EH (cell line): Measurements from ENCODE around the gene MGAT4A.
A peak's percentile ranks its signal among the peaks of the same experiment; 100 is the strongest.
"Not testable (repeated sequence)": the region's sequence is repeated elsewhere in the genome, so short reads cannot be mapped to it uniquely, and the experiment has no call there.

Experiments
- DNase-seq: peaks from one replicate; pipeline ENCODE4 v3.0.0-alpha.2; 2015; ENCODE audit warnings: low read depth

MGAT4A gene

DNA sequence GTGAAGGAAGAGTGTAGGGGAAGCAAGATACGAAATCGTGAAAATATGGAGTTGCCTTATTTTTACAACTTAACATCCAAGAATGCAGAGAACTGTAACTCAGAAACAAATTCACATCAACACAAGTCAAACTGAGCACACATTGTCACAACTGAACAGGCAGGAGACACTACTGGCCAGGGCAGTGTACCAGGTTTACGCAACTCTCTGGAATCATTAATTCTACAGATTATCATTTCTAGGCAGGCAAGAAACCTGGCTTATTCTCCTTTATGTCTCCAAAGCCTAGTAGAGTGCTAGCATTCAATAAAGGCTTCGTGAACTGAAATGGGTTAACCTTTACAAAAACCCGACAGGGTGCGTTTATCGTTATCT lies 123.2 kb downstream of the MGAT4A start:
- no peak for DNase-seq

DNA sequence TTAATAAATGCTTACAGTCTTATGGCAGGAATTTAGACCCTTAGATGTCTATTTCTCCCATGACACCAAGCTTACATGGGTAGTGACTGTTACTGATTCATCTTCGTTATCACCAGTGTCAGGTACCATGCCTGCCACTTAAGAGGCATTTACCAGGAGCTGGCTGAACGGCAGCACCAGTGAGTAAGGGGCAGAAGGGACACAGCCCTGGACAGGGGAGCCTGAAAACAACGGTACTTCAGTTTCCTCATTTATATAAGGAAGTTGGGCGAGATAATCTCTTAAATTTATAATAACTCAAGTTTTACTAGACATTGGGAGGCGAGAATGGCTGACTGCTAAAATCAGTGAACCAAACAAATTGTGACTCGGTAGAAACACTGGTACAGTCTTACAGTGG lies 123.8 kb downstream of the MGAT4A start:
- DNase-seq, result no peak

DNA sequence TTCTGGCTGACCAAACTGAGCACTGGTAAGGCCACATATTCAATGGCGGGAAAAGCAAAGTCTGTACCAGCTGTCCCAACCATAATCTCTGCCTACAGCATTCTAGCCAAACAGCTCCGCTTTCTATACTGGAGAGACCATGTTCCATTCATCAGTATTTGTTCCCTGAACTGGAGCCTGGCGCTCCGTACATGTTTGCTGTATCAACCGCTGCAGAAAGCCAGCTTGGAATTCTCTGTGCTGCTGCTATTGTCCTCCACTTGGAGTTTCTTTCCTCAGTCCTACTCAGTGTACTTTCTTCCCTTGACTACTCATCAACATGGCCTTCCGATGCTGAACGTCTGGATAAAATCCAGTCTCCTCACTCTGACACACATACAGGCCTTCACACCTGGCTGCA lies 124.5 kb downstream of the MGAT4A start:
- DNase-seq, result no peak

DNA sequence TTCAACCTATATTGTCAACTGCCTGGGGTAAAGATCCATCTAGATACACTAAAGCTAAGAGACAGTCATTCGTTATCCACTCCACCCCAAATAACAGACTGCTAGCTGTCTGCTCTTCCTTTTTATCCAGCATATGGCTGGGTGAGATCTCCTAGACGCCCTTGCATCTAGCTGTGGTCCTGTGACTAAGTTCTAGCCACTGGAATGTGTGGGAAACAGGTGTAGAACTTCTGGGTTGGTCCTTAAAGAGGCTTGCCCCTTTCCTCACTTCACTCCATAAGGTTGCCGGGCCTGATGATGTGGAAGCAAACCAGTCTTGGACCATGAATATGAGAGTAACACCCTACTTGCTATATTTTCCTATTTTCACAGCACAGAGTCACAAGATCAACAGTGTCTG lies 125.9 kb downstream of the MGAT4A start:
- DNase-seq, result no peak

DNA sequence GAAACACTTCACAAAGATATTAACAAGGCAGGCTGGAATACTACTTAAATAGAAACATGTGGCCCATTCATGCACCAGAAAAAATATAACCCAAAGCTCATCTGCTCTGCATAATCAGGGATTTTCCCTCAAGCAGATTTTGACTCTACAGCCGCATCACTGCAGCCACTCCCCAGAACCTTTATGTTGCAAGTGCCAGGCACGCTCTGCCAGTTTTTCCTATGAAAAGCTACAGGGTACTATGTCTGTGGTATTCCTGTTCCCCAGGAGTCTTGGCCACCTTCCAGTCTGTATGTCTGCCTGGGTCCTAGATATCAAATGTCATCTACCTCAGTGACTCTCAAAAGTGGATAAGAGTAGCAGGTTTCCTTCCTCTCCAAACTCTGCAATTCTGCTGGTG lies 126.4 kb downstream of the MGAT4A start:
- DNase-seq, result no peak

DNA sequence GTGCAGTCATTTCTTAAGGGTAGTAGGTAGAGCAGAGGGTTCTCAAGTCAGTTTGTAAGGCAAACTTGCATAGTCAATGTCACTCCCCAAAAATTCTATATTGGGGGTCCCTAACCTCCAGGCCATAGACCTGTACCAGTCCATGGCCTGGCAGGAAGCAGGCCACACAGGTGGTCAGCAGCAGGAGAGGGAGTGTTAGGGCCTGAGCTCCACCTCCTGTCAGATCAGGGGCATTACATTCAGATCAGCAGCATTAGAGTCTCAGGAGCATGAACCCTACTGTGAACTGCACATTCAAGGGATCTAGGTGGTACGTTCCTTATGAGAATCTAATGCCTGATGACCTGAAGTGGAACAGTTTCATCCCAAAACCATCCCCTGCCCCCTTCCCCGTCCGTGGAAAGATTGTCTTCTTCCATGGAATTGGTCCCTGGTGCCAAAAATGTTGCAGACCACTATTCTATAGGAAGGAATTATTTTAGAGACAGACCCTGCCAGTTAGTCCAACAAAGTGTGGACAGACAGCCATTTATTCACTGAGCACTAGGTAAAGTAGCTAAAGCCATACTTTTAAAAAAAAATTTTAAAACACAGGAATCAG lies 129.3 kb downstream of the MGAT4A start:
- DNase-seq, result peak; percentile 54

DNA sequence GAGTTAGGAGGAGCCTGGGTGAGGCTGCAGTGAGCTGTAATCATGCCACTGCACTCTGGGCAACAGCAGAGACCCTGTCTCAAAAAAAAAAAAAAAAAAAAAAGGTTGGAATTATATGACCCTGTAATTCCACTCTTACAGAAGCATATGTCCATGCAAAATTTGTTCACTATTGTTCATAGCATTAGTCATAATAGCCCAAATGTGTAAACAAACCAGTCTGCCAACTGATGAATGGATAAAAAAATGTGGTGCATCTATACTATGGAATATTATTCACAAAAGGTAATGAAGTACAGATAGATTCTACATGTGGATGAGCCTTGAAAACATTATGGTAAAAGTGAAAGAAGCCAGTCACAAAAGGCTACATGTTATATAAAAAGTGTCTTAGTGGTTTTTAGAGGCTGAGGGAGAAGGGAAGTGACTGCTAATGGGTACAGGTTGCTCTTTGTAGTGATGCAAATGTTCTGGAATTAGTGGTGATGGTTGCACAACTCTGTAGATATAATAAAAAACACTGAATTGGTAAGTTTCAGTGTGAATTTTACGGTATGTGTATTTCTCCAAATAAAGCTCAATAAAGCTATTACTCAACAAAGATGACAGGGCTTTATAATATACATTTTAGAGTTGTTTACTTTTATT lies 132.0 kb downstream of the MGAT4A start:
- peak; percentile 41 for DNase-seq

DNA sequence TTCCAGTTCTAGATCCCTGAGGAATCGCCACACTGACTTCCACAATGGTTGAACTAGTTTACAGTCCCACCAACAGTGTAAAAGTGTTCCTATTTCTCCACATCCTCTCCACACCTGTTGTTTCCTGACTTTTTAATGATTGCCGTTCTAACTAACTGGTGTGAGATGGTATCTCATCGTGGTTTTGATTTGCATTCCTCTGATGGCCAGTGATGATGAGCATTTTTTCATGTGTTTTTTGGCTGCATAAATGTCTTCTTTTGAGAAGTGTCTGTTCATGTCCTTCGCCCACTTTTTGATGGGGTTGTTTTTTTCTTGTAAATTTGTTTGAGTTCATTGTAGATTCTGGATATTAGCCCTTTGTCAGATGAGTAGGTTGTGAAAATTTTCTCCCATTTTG lies 136.3 kb downstream of the MGAT4A start:
- DNase-seq, result not testable (repeated sequence)

DNA sequence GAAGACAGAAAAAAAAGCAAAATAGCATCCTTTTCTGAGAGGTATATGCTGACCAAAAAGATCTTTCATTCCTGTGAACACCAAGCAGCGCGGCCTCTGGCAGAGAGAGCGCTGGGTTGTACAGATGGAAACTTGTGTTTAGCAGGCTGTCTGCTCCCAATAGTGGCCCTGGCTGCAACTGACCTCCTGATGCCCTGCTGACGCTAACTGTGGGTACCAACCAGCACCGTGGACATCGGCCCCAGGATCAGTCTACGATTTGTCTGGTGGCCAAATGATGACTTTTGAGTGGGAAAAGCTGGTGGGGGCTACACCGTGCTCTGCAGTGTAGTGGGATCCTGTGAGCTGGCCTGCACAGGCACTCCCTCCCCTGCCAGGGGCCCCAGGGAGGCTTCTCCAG lies 138.4 kb downstream of the MGAT4A start:
- DNase-seq, result no peak

DNA sequence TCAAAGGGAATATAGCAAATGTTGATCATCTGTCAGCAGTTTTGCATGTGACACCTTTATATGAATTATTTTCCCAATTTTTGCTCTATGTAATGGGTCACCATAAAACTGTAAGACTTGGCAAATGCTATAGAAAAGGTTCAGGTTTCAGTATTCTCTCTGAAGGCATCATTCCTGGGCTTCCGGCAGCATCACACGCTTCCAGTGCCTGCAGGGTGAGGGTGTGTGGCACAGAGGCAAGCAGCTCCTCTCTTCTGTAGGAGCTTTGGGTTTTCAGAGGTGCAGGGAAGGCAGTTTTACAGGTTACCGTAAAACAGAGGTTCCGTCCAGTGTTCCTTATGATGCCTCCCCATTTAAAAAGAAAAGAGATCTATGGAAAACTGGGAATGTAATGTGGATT lies 141.4 kb downstream of the MGAT4A start:
- no peak for DNase-seq

DNA sequence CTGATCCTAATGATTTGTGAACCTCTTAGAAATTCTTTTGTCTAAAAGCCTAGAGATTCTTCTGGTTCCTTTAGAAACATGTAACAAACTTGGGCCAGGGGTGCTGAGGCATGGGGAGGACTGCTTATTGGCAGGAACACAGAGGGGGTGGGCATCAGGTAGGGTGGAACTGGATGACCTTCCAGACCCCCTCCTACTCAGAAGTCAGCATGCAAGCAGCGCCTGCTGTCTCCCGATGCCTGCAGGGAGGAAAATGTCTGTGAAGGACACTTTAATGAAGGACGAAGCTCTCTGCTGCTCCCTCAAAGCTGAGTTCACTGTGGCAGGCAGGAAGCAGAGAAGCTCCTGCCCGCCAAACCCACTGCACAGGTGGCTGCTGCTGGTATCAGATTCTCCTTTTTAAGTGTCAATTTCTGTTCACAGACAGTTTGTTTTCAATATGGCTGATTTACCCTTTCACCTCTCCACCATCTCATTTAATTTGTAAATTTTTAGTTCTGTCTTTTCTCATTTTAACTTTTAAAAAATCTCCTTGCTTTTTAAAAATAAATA lies 142.0 kb downstream of the MGAT4A start:
- no peak for DNase-seq

DNA sequence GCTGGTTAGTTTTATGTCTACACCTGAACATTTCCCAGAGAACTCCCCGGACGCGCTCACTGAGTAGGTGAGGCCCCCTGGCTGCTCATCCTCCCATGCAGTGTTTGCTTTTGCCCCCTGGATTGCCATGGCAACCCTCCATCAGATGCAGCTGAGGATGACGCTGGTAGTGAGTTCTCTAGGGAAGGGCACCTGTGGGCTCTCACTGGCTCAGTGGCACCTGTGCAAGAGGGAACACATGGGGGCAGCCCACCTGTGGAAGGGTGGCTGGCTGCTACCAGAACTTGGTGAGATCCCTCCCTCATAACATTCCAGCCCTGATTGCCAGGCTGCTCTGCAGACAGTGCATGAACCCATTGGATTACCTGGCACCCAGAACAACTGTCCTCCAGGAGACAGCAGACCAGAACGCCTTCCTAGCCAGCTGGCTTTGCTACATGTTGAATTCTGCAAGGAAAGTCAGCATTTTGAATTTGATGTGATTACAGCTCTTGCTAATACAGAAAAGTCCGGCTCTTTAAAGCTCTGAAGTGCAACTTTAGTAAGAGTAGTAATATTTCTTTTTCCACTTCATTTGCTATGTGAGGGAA lies 144.3 kb downstream of the MGAT4A start:
- no peak for DNase-seq

DNA sequence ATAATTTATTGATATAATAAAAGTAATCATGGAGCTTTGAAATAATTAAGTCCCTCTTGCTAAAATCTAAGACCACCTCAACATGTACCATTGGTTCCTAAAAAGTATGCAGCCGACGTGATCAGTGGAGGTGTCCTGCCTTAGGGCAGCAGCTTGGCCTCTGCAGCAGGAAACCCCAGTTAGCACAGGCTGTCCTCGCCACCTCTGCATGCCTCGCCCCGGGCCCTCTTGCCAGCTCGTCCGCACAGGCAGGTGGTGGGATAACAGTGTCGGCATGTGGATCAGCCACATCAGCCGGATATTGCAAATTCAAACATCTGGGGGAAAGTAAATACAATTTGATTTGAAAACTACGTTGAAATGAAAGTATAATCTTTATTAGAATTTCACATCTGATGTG lies 145.5 kb downstream of the MGAT4A start:
- no peak for DNase-seq

DNA sequence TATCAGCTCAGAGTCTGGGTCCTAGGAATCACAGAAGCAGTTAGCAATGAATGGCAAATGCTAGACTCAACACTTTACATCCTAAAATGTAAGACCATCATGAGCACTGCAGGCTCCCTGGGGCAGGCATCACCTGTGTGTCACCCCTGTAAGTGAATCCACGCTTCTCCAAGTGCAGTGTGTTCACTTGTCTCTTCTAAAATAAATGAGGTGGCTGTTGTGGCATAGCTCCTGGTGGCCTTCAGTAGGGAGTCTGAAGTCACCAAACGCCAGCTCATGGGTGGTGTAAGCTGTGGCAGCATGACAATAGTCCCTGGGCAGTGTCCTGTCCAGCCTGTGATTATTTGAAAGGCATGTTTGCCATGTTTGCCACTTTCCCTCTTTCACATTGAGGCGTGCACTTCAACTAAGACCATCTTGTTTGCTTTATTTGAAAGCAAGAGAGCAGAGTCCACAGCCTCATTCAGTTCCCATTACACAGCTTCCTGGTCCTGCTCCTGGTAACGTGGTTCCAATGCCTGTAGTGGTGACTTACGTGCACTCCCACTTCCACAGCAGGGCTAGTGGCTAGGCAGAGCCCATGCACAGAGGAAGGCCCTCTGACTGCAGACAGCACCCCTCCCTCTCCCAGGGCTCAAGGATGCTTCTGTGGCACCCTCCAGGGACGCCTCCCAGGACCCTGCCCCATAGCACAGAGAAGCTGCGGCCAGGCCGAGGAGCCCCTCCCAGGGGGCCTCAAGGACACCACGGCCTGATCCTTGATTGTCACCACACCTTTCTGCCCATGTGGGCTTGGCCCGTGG lies 146.9 kb downstream of the MGAT4A start:
- DNase-seq, result no peak

DNA sequence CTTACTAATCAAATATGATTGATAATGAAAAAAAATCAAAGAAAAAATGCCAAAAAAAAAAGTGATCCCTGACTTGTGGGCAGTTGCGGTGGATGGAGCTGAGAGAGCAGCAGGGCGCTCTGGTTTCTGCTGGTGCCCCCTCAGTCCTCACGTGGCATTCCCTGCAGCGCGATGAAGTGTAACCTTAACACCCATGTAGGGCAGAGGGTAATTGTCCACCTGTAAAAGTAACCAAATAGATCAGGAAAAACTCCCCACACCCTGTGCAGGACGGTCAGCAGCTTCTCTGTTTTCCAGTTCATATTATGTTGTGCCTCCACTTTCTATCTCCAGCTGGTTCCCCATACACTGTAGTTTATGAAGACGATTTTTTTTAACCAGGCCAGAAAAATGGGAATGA lies 147.7 kb downstream of the MGAT4A start:
- no peak for DNase-seq

DNA sequence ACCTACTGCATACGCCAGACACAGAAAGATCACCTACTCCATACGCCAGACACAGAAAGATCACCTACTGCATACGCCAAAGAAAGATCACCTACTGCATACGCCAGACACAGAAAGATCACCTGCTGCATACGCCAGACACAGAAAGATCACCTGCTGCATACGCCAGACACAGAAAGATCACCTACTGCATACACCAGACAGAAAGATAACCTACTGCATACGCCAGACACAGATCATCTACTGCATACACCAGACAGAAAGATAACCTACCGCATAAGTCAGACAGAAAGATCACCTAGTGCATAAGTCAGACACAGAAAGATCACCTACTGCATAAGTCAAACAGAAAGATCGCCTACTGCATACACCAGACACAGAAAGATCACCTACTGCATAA lies 148.4 kb downstream of the MGAT4A start:
- no peak for DNase-seq

DNA sequence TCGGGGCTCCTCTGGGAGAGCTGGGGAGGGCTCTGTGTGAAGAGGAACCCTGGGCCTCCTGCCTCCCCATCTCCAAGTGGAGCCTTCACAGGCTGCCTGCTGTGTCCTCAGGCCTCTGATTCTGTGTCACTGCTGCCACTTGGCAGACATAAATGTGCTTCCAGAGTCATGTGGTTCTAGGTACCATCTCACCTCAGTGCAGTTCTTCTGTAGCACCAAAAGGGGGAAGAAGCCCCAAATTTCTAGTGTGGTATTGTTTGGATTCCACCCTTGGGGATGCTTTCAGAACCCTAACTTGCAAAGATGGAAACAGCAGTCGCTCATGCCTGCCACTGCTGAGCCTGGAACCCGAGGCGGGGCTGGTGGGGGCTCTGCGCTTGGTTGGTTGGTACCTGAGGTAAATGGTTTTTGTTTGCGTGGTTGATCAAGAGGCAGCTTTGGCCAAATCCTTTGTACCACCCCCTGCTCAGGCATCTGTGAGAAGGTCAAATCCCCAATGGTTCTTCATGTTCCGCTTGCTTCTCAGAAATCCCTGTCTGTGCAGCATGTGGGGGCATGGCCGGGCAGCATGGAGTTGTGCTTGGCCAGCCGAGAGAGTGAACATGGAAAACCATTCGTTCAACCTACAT lies 150.2 kb downstream of the MGAT4A start:
- DNase-seq, result no peak

DNA sequence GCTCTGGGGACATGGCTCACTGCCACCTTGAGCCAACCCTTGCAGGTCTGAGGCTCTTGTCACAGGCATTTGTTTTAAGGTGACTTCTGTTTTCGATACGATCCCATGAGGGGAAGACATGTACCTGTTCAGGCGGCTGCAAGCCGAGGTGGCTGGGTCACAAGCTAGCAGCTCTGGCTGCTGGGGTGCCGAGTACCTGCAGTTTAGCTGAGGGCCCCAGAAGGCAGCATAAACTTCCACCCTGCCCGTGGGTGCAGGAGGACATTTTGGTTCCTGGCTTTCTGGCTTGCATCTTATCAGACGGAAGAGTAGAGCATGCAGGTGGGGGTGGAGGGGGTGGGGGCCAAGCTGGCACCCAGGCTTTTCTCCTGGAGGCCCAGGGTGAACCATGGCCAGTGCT lies 151.0 kb downstream of the MGAT4A start:
- no peak for DNase-seq

DNA sequence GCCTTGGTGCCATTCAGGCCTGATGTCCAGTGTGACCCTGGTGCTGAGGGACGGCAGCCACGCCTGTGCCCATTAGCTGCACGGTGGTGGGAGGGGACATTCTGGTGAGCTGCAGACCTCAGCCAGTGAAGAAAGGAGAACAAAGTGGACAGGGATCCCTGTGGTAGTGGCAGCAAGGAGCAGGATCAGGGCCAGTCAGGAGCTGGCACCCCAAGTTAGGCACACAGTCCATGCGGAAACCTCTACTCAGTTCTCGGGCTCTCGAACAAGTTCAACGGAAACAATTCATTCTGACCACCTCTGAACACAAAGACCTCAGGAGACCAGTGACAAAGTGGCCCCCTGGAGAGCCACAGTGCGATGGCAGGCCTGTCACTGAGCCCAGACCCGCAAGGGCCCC lies 152.7 kb downstream of the MGAT4A start:
- DNase-seq, result no peak

DNA sequence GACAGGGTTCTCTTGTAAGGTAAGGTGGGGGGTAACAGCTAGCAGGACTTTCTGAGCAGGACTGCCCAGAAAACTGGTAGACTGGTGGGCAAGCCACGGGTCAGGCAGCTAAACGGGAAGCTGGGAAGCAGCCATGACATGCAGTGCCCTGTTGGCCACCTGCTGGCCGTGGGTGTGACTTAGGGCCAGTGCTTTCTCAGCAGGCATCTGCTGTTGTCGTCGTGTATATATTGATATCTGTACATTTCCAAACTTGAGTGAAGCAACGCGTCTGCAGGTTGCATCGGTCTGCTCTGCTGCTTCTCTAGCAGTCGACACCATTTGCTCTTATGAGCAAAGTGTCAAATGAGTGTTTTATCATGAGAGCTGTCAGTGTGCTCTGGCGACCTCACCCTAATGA lies 153.6 kb downstream of the MGAT4A start:
- no peak for DNase-seq

DNA sequence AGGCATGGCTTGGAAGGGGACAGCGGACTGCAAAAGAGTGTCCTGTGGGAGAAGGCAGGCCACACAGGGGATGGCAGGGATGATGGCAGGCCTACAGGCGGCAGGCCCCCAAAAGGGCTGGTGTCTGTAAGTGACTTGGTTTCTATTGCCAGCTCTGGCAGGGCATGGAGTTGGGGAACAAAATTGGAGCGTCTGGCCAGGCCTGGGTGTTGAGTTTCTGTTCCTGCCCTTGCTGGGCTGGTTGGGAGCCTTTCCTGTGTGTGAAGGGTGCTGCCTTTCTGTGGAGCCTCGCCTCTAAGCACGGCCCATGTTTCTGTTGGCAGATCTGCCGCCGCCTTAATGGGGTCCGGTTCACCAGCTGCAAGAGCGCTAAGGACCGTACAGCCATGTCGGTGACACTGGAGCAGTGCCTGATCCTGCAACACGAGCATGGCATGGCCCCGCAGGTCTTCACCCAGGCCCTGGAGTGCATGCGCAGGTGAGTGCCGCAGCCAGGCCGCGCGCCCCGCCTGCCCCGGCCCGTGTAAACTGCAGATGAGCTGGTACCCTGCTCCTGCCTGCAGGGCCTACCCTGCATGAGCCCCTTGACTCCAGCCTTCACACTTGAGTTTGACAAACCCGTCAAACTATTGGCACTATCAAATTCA lies 154.1 kb downstream of the MGAT4A start:
- no peak for DNase-seq

DNA sequence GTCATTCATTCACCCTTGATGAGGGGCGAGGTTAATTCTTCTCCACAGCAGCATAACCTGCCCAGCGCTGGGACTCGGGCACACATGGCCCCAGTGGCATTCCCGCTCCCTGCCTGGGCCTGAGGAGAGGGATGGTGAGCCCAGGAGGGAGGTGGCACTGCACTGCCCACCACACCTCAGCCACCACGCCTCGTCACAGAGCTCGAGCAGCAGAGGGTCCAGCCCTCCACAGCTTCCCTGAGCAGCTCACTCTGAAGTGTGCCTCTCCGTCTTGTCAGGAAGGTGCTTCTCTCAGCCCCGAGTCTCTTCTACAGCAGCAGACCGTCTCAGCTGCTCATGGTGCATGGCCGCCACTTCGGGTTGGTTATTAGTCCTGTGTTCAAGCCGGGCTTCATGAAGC lies 157.5 kb downstream of the MGAT4A start:
- no peak for DNase-seq
